BE2C (cell line): ENCODE results near the gene NOXA1.
A peak's percentile ranks its signal among the peaks of the same experiment; 100 is the strongest.

Experiments used
- DNase-seq: peaks from one replicate; pipeline ENCODE4 v3.0.0-alpha.2; 2020
- H3K27me3 ChIP-seq: fragments of 250-450 bp; sonication (Bioruptor Pico); 2 replicates; pipeline ENCODE4 v1.5.1; 2020; ENCODE audit warnings: mild to moderate bottlenecking
- H3K36me3 ChIP-seq: fragments of 250-450 bp; sonication (Bioruptor Pico); 2 replicates; pipeline ENCODE4 v1.5.1; 2020; ENCODE audit warnings: mild to moderate bottlenecking
- H3K4me1 ChIP-seq: fragments of 250-450 bp; sonication (Bioruptor Pico); 2 replicates; pipeline ENCODE4 v1.5.1; 2020
- H3K4me3 ChIP-seq: 2 replicates; pipeline ENCODE4 v1.5.1; 2011; ENCODE audit warnings: low read depth, low read length
- H3K9me3 ChIP-seq: fragments of 250-450 bp; sonication (Bioruptor Pico); 2 replicates; pipeline ENCODE4 v1.5.1; 2020
- CTCF ChIP-seq: IDR thresholded peaks from 2 replicates; pipeline ENCODE4 v1.5.1; 2012; ENCODE audit warnings: mild to moderate bottlenecking, low read depth, low read length

NOXA1 gene

GRCh38 chr9:137435980-137436760, 13.0 kb downstream of the NOXA1 start:
- TF ChIP-seq CTCF = no peak
- Histone ChIP-seq H3K9me3 (no peaks in the 10 kb centered on the region), H3K36me3 (no peaks in the 10 kb centered on the region), H3K27me3 (no peaks in the 10 kb centered on the region), H3K4me1 (peaks cover 9% of the 10 kb centered on the region), H3K4me3 (no peak overlapping the region)
- DNase-seq = peak; percentile 89

GRCh38 chr9:137436761-137437600, 13.8 kb downstream of the NOXA1 start:
- H3K36me3 ChIP-seq = no peaks in the 10 kb centered on the region
- TF ChIP-seq CTCF = no peak
- peak; percentile 10 for DNase-seq
- no peaks in the 10 kb centered on the region for H3K9me3 ChIP-seq
- no peak overlapping the region for H3K4me3 ChIP-seq
- peaks cover 9% of the 10 kb centered on the region for H3K4me1 ChIP-seq
- no peaks in the 10 kb centered on the region for H3K27me3 ChIP-seq

GRCh38 chr9:137437691-137438590, 14.7 kb downstream of the NOXA1 start:
- Histone ChIP-seq H3K36me3 (no peaks in the 10 kb centered on the region), H3K4me1 (peaks cover 9% of the 10 kb centered on the region), H3K27me3 (no peaks in the 10 kb centered on the region), H3K4me3 (no peak overlapping the region), H3K9me3 (no peaks in the 10 kb centered on the region)
- TF ChIP-seq CTCF = no peak
- peak; percentile 10 for DNase-seq

GRCh38 chr9:137438591-137439157, 15.5 kb downstream of the NOXA1 start:
- TF ChIP-seq CTCF = no peak
- H3K4me1 ChIP-seq = peaks cover 9% of the 10 kb centered on the region

GRCh38 chr9:137439158-137439714, 16.0 kb downstream of the NOXA1 start:
- H3K4me1 ChIP-seq = peaks cover 9% of the 10 kb centered on the region
- no peak overlapping the region for H3K4me3 ChIP-seq
- no peaks in the 10 kb centered on the region for H3K9me3 ChIP-seq
- TF ChIP-seq CTCF = no peak
- no peaks in the 10 kb centered on the region for H3K27me3 ChIP-seq
- no peaks in the 10 kb centered on the region for H3K36me3 ChIP-seq
- no peak for DNase-seq

More at GRCh38 chr9:137438591-137439157, 15.5 kb downstream of the NOXA1 start:
- no peak overlapping the region for H3K4me3 ChIP-seq
- H3K27me3 ChIP-seq = no peaks in the 10 kb centered on the region
- no peaks in the 10 kb centered on the region for H3K9me3 ChIP-seq
- no peaks in the 10 kb centered on the region for H3K36me3 ChIP-seq
- peak; percentile 4 for DNase-seq
